Activated T-cell treated with anti-CD3 and anti-CD28 coated beads for 4 hours (primary cell): ENCODE measurements around the gene SMIM1.

Experiments
- DNase-seq: peaks from one replicate; pipeline ENCODE4 v3.0.0-alpha.2; 2020

The SMIM1 gene

DNA sequence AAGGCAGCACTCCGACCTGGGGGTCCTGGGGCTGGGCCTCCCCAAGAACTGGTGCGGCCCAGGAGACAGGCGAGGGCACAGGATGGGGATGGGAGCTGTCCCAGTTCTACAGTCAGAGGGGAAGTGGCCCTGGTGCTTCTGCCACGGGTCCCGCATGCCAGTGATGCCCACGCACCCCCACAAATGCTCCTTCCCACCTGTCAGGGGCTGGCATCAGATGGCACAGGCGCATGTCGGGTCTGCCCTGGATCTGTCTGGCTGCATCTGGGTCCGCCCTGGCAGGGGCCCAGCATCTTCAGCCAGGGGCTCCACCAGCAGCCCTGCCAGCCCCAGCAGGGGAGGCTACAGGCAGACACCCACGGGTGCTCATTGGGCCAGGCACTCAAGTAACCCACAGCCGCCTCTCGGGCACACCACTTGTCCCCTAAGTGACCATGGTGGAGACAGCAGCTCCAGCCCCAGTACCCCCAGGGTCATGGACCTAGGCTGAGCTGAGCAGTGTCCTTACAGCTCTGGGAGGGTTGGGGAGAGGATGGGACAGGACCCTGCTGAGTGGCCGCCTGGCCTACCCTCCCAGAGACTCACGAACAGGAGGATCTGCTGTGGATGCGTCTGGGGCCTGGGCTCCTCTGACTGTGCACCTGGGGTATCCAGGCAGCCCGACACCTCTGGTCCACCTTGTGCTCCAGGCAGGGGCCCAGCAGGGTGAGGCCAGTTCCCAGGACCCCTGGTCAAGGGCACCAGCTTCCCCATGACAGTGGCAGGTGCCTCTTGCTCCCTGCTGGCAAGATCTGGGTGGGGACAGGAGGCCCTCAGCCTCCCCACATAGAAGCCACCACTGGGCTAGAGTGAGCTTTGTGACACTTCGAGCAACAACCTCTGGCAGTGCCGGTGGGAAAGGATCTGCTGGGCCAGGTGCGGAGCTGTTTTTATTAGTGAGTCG, 5.4 kb downstream of the SMIM1 start:
- DNase-seq = no peak

DNA sequence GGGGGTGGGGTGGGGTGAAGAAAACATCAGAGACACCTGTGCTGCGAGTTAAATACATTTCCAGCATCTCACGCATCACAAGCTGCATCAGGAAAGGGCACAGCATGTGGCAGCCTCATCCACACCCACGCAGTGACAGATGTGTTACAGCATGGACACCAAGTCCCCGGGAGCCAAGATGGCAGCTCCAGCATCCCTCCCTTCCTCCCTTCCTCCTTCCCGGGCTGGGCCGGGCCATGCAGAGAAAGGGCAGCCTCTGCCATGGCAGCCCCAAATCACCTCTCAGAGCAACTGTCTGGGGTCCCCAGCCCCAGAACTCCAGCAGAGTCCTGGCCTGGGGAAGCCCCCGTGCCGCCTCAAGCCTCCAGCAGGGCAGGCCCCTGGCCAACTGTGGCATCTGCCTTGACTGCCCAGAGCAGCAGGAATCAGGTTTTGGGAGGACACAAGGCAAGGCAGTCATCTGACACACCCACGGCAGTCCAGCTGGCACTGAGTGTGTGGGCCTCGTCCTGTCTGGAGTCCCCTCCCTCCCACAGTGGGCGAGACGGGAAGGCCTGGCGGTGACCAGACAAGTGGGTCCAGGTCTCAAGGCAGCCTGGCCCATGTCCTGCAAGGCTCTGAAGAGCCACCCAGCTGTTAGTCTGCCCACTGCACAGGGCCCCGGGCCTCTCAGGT, 6.2 kb downstream of the SMIM1 start:
- DNase-seq = no peak

DNA sequence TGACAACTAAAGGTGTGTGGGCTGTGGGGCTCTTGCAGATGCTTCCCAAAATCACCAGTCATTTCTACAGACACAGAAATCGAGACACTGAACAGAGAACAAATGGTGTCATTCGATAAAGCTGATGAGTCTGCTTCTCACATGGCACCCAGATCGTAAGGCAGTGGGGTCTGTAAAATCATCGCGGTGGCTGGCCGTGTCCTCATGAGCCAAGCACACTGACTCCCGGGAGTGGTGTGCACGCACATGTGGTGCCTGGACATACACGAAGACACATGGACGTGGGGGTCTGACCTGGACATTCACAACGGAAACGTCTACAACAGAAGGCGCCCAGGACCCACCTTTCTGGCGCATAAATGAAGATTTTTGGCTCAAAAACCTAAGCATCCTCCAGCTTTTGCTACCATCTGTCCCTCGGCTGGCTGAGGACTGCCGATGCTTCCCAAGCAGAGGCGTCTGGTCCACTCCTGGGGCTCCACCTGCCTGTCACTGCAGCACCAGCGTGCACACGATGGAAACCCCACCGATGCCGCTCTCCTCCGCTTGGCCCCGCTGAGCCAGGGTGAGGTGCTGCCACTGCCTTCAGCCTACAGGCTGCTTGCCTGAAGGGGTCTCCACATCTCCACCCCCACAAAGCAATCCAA, 6.8 kb downstream of the SMIM1 start:
- DNase-seq = no peak

DNA sequence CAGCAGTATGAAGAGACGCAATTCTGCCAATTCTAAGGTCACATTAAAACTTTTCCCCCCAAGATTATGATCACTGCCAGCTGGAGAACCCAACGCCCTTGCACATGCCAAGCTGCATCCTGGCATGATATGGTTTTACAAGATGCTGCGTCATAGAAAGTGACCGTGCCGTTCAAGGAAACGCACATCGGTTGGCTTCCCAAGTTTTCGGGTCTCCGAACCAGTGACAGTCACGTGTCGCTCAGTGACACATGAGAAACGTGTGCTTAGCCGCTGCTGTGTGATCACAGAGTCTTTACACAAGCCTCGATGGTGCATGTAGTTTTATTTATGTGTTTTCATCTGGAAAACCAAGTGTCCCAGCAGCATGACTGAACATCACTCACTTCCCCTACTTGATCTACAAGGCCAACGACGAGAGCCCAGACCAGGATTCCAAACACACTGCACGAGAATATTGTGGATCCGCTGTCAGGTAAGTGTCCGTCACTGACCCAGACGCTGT, 7.4 kb downstream of the SMIM1 start:
- DNase-seq = no peak

DNA sequence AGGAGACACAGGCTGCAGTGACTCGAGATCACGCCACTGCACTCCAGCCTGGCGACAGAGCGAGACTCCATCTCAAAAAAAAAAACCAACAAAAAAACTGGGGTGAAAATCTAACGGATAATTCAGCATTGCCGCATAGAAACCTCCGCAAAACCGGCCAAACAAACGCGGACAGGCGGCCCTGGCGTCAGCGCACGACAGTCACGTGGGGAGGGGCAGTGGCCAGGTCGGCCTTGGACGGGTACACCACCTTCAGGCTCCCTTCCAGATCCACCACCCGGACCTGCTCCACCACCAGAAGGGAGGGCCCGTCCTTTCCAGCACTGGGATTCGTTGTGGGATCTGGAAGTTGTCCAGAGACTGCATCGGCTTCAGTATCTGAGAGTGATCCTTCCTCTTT, 8.4 kb downstream of the SMIM1 start:
- DNase-seq = no peak

DNA sequence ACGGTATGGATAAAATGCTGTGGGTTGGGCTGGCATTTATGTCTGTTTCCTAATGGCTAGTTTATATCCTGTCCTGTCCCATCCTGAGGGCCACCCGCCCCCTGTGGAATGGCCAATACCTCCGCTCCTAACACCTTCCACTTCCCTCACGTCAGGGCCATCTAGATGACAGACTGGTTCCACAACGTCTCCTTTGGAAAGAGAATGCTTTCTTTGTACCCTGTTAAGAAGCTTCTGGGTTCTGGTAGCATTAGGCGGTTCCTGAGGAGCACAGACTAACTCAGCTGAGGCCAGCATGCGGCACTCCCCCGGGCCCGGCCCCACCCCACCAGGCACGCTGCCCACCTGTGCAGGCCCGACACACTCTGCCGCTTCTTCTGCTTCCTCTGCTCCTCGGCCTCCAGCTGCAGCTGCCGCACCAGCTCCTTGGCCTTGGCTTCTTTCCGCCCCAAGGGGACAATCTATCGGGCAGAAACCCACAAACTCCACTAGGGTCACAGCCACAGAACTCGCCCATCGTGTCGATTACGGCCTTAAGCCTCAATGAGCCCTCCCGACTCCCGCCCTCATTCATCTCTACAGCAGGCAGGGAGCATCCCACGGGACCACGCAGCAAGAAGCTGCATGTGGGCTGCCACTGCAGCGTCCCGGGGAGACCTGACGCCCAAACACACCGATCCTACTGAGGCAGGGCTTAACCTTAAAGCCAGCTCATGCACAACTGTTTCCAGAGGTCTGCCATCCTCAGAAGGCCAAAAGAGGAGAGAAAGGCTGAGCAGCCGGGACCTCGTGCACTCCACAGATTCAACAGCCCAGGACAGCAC, 11.3 kb downstream of the SMIM1 start:
- DNase-seq = no peak

DNA sequence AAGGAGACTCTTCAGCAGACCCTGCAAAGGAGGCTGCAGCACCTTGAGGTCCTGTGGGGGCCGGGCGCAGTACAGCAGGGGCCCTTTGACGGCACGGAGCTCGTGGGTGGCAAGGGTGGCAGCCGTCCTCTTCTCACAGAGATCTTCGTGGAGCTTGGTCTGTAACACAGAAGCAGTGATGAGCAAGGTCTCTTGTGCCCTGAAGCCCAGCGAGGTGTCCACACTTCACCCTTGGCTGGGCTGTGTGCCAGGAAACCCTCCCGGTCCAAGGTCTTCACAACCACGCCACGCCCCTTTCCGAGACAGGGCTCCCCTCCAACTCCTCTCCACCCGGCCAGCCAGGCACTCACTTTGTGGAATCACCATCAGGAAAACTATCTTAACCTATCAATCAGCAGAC, 12.5 kb downstream of the SMIM1 start:
- DNase-seq = no peak

DNA sequence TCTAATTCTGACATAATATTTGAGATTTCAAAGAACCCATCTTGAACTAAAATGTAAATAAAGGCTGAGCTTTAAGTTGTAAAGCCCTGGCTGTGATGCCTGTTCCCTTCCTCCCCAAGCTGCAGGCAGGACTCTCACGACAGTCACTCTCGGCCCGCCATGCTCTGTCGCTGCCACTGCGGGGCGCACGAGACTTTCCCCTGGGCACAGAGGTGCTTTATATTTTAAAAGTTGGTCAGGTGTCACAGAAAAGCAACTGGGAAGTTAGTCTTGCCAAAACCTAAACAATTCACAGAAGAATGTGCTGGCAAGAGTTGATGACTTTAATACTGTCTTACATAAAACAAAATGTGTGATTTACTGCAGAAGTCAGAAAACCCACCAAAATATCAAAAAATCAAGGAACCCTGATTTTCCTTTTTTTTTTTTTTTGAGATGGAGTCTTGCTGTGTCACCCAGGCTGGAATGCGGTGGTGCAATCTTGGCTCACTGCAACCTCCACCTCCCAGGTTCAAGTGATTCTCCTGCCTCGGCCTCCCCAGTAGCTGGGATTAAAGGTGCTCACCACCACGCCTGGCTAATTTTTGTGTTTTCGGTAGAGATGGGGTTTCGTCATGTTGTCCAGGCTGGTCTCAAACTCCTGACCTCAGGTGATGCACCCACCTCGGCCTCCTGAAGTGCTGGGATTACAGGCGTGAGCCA, 13.1 kb downstream of the SMIM1 start:
- DNase-seq = no peak

DNA sequence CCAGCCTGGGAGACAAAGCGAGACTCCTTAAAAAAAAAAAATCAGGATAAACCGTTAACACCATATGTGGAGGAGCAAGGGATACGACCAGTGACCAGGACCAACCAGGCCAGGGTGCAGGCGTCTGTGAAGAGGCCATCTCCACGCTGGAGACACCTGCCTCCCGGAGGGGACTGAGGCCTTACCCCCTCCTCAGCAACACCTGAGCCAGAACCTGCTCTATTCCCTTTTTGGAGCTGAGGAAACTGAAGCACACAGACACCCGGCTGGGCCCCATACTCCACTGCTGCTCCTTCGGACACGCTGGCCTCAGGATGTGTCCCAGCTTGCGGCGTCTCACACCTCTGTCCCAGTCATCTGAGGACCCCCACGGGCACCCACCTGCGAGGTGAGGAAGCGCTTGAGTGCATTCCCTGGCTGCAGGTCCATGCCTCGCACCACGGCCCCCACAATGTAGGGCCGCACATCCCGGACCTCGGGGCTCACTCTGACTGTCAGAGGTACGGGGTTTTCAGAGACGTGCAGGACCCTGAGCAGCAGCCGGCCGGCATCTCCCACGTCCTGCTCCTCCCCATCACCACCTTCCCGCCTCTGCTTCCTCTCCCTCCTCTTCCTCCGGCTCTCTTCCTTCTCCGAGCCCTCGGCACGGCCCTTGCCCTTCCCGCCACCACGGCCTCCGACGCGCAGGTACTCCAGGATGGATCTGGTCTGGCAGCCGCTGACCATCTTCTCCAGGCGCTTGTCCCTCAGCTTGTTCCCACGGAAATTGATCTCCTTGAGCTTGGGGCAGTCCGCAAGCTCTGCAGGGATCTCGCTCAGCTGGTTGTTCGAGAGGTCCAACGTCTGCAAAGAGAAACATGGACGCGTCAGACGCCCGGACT, 14.2 kb downstream of the SMIM1 start:
- DNase-seq = no peak

DNA sequence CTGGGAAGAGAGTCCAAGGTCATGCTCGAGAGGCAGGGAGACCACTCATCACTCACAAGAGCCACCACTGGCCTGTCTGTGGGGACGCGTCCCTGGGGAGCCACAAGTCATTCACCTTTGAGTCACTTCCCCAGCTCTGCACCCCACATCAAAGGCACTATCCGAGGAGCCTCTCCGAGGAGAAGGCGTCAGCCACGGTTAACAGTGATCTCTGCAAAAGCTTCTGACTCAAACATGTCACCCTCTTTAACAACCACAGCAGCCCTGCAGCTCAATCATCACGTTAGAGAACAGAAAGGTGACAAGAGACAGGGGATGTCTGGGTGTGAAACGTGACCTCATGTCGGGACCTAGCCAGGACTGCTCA, 14.8 kb downstream of the SMIM1 start:
- DNase-seq = no peak

DNA sequence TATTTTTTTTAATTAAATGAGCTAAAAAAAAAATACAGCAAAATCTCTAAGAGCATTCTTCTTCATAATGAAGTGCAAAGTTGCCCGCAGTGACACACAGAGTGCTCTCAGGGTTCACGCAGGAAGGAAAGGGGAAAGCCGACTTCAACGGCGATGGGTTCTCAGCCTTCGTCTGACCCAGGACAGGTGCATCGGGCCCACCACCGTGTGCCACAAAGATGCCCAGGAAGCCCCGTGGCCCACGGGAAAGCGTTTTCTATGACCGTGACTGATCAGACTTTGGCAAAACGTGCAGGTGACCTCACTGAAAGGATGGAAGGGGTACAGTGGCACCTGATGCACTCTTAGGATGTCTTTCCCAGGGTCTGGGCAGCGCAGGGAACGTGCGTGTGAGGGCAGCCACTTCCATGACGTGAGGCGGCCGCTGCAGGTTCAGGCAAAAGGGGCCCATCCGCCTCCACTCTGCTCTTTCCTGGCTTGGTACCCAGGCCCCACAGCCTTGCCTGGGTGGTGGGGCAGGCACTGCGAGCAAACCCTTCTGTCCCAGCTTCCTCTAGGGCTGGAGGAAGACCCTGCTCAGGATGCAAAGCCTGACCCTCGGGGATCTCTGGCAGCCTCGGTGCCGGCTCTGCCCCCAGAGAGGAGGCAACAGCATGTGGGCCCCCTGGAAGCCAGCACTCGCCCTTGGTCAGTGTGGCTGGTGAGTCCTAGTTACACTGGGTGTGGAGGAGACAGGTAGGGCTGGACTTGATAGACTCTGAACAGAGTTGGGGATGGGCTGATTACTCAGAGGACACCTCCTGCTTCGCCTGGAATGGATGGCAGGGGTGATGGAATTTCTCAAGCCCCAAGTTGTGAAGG, 15.4 kb downstream of the SMIM1 start:
- no peak for DNase-seq

DNA sequence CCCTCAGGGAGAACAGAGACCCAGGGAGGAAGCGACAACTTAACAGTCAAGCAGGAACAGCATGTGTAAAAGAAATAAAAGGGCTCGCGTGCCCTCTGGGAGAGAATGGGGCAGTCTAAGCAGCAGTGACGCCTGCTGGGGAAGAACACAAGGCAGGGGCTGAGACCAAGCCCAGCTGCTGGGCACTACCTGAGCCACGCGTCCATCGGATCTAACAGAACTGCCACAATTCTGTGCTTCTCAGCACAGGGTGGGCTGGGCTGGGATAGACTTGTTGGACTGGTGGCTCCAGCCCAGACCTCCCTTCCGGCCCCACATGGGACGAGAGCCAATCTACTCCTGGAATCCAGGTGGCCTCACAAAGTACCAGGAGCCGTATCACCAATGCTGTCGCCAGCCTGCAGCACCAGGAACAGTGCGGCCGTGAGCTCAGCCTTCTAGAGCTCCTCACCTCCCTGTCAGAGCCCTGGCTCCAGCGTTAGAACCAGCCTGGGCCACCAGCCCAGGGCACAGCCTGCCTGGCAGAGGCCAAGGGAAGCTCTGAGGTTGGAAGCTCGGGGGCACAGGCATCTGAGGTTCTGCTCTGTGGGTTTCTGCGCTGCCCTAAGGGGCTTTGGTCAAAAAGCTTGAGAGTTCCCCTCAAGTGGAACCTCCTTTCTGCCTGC, 16.3 kb downstream of the SMIM1 start:
- no peak for DNase-seq

DNA sequence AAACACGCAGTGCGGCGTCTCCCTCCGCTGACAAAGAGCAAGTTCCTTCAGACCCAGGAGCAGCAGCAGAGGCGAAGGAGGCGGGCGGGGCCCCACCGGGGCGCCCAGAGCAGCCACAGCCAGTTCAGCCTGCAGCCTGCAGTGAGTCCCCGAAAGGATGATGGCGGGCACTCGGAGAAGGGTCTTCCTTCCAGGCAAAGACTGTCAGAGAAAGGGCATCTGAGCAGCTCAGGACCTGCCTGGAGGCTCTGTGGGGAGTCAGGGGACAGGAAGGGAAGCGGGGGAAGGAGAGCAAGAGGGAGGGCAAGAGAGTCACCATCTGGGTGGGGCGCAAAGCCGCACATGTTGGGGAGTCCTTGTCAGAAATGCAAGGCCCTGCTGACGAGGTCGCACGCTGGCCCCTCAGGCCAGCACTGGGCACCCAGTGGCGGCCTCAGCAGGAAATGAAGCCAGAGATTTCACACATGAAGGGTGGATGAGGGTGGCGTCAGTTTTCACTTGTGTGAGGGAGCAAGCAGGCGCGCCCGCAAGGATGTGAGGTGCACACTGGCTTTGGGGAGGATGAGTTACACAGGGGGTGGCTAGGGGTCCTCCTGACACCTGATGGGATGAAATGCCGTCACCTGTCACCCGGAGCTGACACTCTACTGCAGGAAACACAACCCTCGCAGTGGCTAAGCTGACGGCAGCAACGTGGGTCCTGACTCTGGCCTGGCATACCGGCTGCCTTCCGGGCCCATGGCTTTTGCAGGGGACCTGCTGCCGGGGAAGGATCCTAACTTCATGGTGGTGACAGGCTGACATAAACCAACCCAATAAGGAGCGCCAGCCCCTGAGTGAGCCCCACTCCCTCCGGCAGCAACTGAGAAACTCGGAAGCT, 17.1 kb downstream of the SMIM1 start:
- DNase-seq = no peak

DNA sequence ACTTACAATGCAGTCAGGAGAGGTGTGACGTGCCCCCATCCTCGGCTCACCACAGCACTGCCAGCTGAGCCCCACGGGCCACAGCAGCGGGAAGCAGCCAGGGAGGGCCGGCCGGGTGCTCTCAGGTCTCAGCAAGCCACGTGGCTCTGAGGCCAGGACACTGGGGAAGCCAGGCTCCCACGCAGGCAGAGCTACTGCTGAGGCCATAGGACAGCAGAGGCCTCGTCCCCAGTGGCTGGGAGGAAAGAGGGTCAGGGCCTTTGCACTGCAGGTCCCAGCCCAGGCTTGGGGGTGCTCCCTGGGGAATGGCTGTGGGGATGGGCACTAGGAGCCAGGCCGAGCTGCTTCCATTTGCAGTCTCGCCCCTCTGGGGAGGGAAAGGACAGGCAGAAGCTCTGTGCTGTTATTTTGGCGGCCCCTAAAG, 18.0 kb downstream of the SMIM1 start:
- DNase-seq = no peak

DNA sequence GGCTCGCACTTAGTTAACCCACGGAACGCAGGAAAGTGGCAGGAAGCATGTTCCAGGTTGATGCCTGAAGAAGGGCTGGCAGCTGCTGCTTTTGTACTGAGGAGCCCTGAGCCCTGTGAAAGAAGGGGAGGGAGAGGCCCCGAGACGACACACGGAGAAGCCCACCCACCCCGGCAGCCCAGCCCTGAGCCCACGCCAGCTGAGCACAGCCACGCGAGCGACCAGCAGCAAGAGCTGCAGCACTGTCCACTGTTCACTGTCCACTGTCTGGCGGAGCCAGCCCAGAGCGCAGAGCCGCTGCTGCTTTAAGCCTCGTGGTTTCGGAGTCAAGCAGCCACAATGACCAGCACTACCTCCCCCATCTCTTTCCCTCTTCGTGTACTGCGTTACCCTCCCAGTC, 18.4 kb downstream of the SMIM1 start:
- no peak for DNase-seq

DNA sequence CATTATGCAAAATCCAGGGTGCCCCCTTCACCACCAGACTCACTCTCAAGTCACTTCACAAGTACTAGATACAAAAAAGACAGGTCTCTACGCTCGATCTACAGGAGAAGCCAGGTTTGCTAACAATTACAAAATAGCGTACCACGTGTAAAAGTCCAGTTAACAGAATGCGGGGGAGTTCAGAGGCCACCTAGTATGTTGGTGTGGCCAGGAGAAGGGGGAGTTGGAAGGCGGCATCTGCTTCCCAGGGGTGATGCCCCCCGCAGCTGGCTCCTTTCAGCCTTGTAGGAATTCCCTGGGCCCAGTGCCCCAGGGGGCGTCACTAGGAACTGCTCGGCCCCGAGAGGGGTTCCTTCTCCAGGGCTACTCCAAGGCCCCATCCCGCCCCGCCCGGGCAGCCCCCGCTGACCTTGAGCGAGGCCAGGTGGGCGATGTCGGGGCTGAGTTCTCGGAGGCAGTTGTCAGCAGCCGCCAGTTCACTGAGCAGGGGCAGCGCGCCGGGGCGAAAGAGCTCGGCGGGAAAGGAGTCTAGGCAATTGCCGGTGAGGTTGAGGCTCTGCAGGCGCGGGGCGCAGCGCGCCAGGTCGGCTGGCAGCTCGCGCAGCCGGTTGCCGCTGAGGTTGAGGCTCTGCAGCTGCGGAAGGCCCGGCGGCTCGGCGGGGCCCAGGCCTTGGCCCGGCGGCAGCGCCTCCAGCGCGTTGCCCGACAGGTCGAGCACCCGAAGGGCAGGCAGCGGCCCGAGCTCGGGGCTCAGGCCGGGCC, 23.1 kb downstream of the SMIM1 start:
- DNase-seq = no peak

DNA sequence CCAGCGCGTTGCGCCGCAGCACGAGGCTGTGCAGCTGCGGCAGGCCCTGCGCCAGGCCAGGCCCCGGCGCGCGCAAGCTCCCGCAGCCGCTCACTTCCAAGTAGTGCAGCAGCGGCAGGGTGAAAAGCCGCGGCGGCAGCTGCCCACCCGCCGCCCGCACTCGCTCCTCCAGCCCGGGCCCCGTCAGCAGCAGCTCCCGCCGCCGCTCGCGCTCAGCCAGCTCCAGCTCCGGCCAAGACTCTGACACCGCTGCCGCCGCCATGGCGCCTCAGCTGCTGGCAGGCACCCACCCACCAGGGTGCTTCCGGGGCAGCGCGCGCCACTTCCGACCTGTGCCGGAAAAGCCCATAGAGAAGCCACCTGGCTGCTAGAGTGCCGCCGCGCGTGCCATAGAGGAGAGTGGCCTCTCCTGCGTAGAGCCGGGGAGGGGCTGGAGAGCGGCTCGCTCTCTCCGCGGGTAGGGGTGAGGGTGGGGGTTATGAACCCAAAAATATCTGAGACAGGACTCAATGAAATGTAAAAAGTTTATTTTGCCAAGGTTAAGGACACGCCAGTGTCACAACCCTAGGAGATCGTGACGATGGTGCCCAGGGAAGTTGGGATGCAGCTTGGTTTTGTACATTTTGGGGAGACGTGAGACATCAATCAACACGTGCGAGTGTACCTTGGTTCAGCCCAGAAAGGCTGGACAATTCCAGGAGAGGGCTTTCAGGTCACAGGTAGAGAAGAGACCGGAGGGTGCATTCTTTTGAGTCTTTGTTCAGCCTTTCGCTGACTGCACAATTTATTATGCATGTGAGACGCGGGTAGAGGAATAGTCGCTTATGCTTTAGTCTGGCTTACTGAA, 23.9 kb downstream of the SMIM1 start, which contains the start of gene LRRC47:
Gene LRRC47 (minus strand): TSS at position 284 of the 847 bp plus-strand sequence. CDS start 22 bp downstream, at position 262.
- DNase-seq = peak; percentile 90
